ENCODE data around the gene BMERB1. TPM values are rescaled to one million over a fixed set of nuclear protein-coding genes. Genes with fewer than 3 reads are reported as not detected.

The BMERB1 gene
- total and polyA plus RNA-seq, 9 of the 15 experiments (the other 6 are each of a cell fraction or from before 2014, with no cell fraction given): 0.29 to 2.9 (median 0.94) TPM

- H4K20me1 ChIP-seq (replicated peaks; ENCODE audit: control insufficient read depth, insufficient read depth, low read length): no peaks in the 10 kb centered on the region
- no peak overlapping the region for H3K9ac ChIP-seq (ENCODE audit: insufficient read depth in 1 of 2, low read depth in 2 of 2, low read length in 2 of 2)
- POLR2A ChIA-PET: interaction anchor here (1.5 kb wide), 1 partner anchor 22 kb away, joined by 3 read pairs; no protein-coding TSS in a partner anchor
- H3K4me1 ChIP-seq (replicated peaks in 1 of 2; ENCODE audit: control insufficient read depth in 2 of 2, insufficient read depth in 2 of 2, low read length in 2 of 2): no peaks in the 10 kb centered on the region; a peak in 1 of 5 replicates
- in situ Hi-C loops (cut with MboI) (no loop called here), intact Hi-C loops (cut with micrococcal nuclease) (no loop called here)
- ATAC-seq: no peak
- H3K79me2 ChIP-seq (ENCODE audit: control insufficient read depth, insufficient read depth, low read length): no peaks in the 10 kb centered on the region
- H3K36me3 ChIP-seq (ENCODE audit: control insufficient read depth, insufficient read depth, low read length): no peaks in the 10 kb centered on the region
- H3K9me3 ChIP-seq (replicated peaks; ENCODE audit: control insufficient read depth, insufficient read depth, low read depth, low read length): no peaks in the 10 kb centered on the region; the same call in 1 of the 2 replicates
- no peaks in the 10 kb centered on the region for H3K9me1 ChIP-seq (ENCODE audit: control insufficient read depth, insufficient read depth, low read length)
- no peak for FAIRE-seq
- H3K27ac ChIP-seq (ENCODE audit: extremely low read depth, low read depth, low read length): no peak overlapping the region
- CTCF ChIA-PET (ENCODE audit: low intra/inter-chr PET ratio): interaction anchor here (0.5 kb wide), 1 partner anchor 449 kb away, joined by 4 read pairs; no protein-coding TSS in a partner anchor
- no peak overlapping the region for H3K4me3 ChIP-seq
- no peak overlapping the region for H3K4me2 ChIP-seq (ENCODE audit: insufficient read depth, low read length)
- 17% methylated on average over 3 of the region's 3 CpGs for WGBS (ENCODE audit: insufficient coverage, low coverage, missing lambda C conversion rate)
- H3K27me3 ChIP-seq (ENCODE audit: control insufficient read depth in 2 of 2, insufficient read depth in 2 of 2, low read length in 2 of 2): no peaks in the 10 kb centered on the region
- H2AFZ ChIP-seq (ENCODE audit: low read depth, low read length): no peak overlapping the region
- no TSS peak for BruUV-seq (replicated peaks)
- no peak for DNase-seq (ENCODE audit: extremely low read depth in 1 of 4, low spot score in 3 of 4)
- no peak for TF ChIP-seq E4F1 (CRISPR knock-in tag; IDR thresholded peaks at IDR 0.05; ENCODE audit: borderline replicate concordance)
- TF ChIP-seq ARNT (IDR thresholded peaks at IDR 0.05): no peak
- TF ChIP-seq RAD21 (CRISPR knock-in tag; conservative IDR thresholded peaks at IDR 0.05 in 1 of 2, IDR thresholded peaks at IDR 0.05 in 1 of 2): peak in 1 of 2 experiments; percentile 60; a peak in 2 of 4 replicates
- TF ChIP-seq YBX1 (IDR thresholded peaks at IDR 0.05): no peak
- TF ChIP-seq PCBP2 (IDR thresholded peaks at IDR 0.05; ENCODE audit: low read depth, low read length, poor library complexity, severe bottlenecking): no peak
- peak; percentile 92 for TF ChIP-seq RBM25 (IDR thresholded peaks at IDR 0.05; ENCODE audit: low read depth, low read length, severe bottlenecking)
- TF ChIP-seq CBX3 (IDR thresholded peaks at IDR 0.05; ENCODE audit: borderline replicate concordance in 1 of 2, low read length in 2 of 2): peak in 1 of 2 experiments; percentile 49; a peak in 1 of 3 replicates
- TF ChIP-seq ZNF146 (CRISPR knock-in tag; IDR thresholded peaks at IDR 0.05; ENCODE audit: unreplicated experiment): peak; percentile 98
- TF ChIP-seq STAG1 (CRISPR knock-in tag; IDR thresholded peaks at IDR 0.05; ENCODE audit: borderline replicate concordance): no peak
- TF ChIP-seq CTCF (IDR thresholded peaks at IDR 0.05 in 2 of 3, conservative IDR thresholded peaks at IDR 0.05 in 1 of 3; ENCODE audit: insufficient read depth in 2 of 3, low read depth in 1 of 3, low read length in 3 of 3): peak in 2 of 3 experiments; percentile 10 to 40; a peak in 3 of 6 replicates
- TF ChIP-seq ZNF24 (IDR thresholded peaks at IDR 0.05): peak; percentile 66; the same call in 1 of the 2 replicates
Measured at GRCh38 chr16:15466886-15467781, 32.7 kb downstream of the BMERB1 start.

Measured in K562 (cell line).